K562 (cell line): ENCODE results near the gene PILRA. TPM values are rescaled to one million over a fixed set of nuclear protein-coding genes. Genes with fewer than 3 reads are reported as not detected.
A peak's percentile ranks its signal among the peaks of the same experiment; 100 is the strongest.

Experiments used
- CTCF ChIP-seq, 3 experiments: IDR thresholded peaks in 2 of 3; conservative IDR thresholded peaks in 1 of 3; 2 replicates each; pipeline ENCODE4 v1.5.1; 2011 to 2012; ENCODE audit warnings: low read length in 3 of 3, mild to moderate bottlenecking in 3 of 3, control low read depth in 2 of 3, improper control_type of control experiment in 1 of 3, inconsistent platforms in 1 of 3, low read depth in 1 of 3, mixed read lengths in 1 of 3, moderate library complexity in 1 of 3; ENCODE audit not compliant: insufficient read depth in 2 of 3
- CXXC5 ChIP-seq: fragments of 250-450 bp; sonication (Bioruptor Pico); IDR thresholded peaks from 2 replicates; pipeline ENCODE4 v1.8.0; 2022; ENCODE audit warnings: inconsistent platforms, mild to moderate bottlenecking, moderate library complexity
- DNMT1 ChIP-seq: fragments of 450-650 bp; IDR thresholded peaks from 2 replicates; pipeline ENCODE4 v1.6.1; 2016; ENCODE audit warnings: antibody characterized with exemption, mild to moderate bottlenecking
- ELF4 ChIP-seq: fragments of 450-650 bp; formaldehyde crosslinking; IDR thresholded peaks from 2 replicates; pipeline ENCODE4 v1.4.0; 2022; ENCODE audit warnings: missing genetic modification characterization
- FOXP1 ChIP-seq: sonication (generic); formaldehyde crosslinking; IDR thresholded peaks from 2 replicates; pipeline ENCODE4 v1.8.0; 2022; ENCODE audit warnings: mild to moderate bottlenecking, missing genetic modification reagents
- LEF1 ChIP-seq: fragments of 450-650 bp; IDR thresholded peaks from 2 replicates; pipeline ENCODE4 v1.6.1; 2016; ENCODE audit warnings: mild to moderate bottlenecking
- MYC ChIP-seq, 2 experiments: fragments of 250-450 bp in 1 of 2; sonication (Bioruptor Pico) in 1 of 2; IDR thresholded peaks; 2 replicates each; pipeline versions ENCODE4 v1.5.1 to v1.6.1; 2012 to 2021; ENCODE audit warnings: low read depth in 2 of 2, borderline replicate concordance in 1 of 2, improper control_type of control experiment in 1 of 2, low read length in 1 of 2, mild to moderate bottlenecking in 1 of 2, moderate library complexity in 1 of 2
- PURB ChIP-seq: sonication (generic); formaldehyde crosslinking; IDR thresholded peaks from 2 replicates; pipeline ENCODE4 v1.9.0; 2021; ENCODE audit warnings: low read depth, mild to moderate bottlenecking, missing genetic modification reagents
- PYGO2 ChIP-seq: fragments of 450-650 bp; IDR thresholded peaks from 2 replicates; pipeline ENCODE4 v1.6.1; 2016; ENCODE audit warnings: mild to moderate bottlenecking, missing genetic modification characterization, moderate library complexity, missing compliant biosample characterization
- THAP12 ChIP-seq: fragments of 250-450 bp; sonication (Bioruptor Pico); IDR thresholded peaks from 2 replicates; pipeline ENCODE4 v1.9.0; 2021; ENCODE audit warnings: mild to moderate bottlenecking, inconsistent platforms
- USF2 ChIP-seq: sonication (generic); formaldehyde crosslinking; IDR thresholded peaks from 2 replicates; pipeline ENCODE4 v1.5.0; 2020; ENCODE audit warnings: missing genetic modification reagents
- XRCC4 ChIP-seq: IDR thresholded peaks from one replicate; pipeline ENCODE4 v1.6.1; 2011; ENCODE audit not compliant: insufficient read depth, insufficient read length; ENCODE audit errors: extremely low read depth
- ZBED1 ChIP-seq: IDR thresholded peaks from 2 replicates; pipeline ENCODE4 v1.6.1; 2014
- ZNF124 ChIP-seq: sonication (generic); formaldehyde crosslinking; IDR thresholded peaks from 2 replicates; pipeline ENCODE4 v1.8.1; 2022; ENCODE audit warnings: missing genetic modification reagents
- ZNF282 ChIP-seq: sonication (generic); formaldehyde crosslinking; IDR thresholded peaks from 2 replicates; pipeline ENCODE4 v1.8.1; 2023; ENCODE audit warnings: missing genetic modification reagents
- ZNF609 ChIP-seq: sonication (generic); formaldehyde crosslinking; IDR thresholded peaks from 2 replicates; pipeline ENCODE4 v1.8.1; 2023; ENCODE audit warnings: missing genetic modification reagents, mild to moderate bottlenecking, borderline replicate concordance
- ZNF778 ChIP-seq: fragments of 450-650 bp; formaldehyde crosslinking; IDR thresholded peaks from 2 replicates; pipeline ENCODE4 v1.4.0; 2020; ENCODE audit warnings: mild to moderate bottlenecking, moderate library complexity
- polyA plus RNA-seq, 8 experiments: library from polyadenylated mRNA; depleted of rRNA in 4 of 8; stranded (reverse) in 5 of 8; unstranded in 3 of 8; fragments of >200 nt; fragmentation: Nextera tagmentation in 2 of 8; fragmentation: Illumina TruSeq in 1 of 8; extraction: Ambion mirVana in 2 of 8; extraction: Trizol in 1 of 8; gene quantifications; 2 replicates each; pipeline versions ENCODE4 v1.2.1 to v1.2.3, GENCODE V29; 2011 to 2014; ENCODE audit warnings: inconsistent platforms in 1 of 8, missing spikeins in 1 of 8
- total RNA-seq, 7 experiments: library from RNA; depleted of rRNA in 6 of 7; stranded (reverse); fragments of >200 nt in 6 of 7; fragmentation: Illumina TruSeq in 2 of 7; extraction: Trizol in 2 of 7; gene quantifications; 2 replicates each; pipeline versions ENCODE4 v1.2.1 to v1.2.3, GENCODE V29; 2011 to 2021; ENCODE audit warnings: low replicate concordance in 1 of 7

The PILRA gene
- total and polyA plus RNA-seq, 9 of the 15 experiments (the other 6 are each of a cell fraction or from before 2014, with no cell fraction given), result 0.13 to 1.8 (median 0.62) TPM

GRCh38 chr7:100428967-100429636, 55.8 kb downstream of the PILRA start (continued):
- TF ChIP-seq ZNF609 (no peak), PURB (CRISPR knock-in tag) (no peak), ELF4 (CRISPR knock-in tag) (peak; percentile 68; the same call in 1 of the 2 replicates), ZNF124 (CRISPR knock-in tag) (no peak), ZNF778 (CRISPR knock-in tag) (no peak), LEF1 (peak; percentile 76), ZBED1 (peak; percentile 47; the same call in 1 of the 2 replicates), CTCF (IDR thresholded peaks at IDR 0.05 in 2 of 3, conservative IDR thresholded peaks at IDR 0.05 in 1 of 3; ENCODE audit: insufficient read depth in 2 of 3, low read depth in 1 of 3, low read length in 3 of 3) (peak in 1 of 3 experiments; percentile 17; a peak in 1 of 6 replicates), CXXC5 (CRISPR knock-in tag) (peak; percentile 85), DNMT1 (no peak), THAP12 (CRISPR knock-in tag) (peak; percentile 89), XRCC4 (no peak), FOXP1 (CRISPR knock-in tag) (peak; percentile 46; the same call in 1 of the 2 replicates), USF2 (peak; percentile 94), ZNF282 (CRISPR knock-in tag) (no peak), PYGO2 (tag) (no peak), MYC (IDR thresholded peaks at IDR 0.05; ENCODE audit: low read depth, low read length) (peak; percentile 96), MYC (CRISPR knock-in tag; IDR thresholded peaks at IDR 0.05; ENCODE audit: borderline replicate concordance, low read depth) (no peak)
